ENCODE data around the gene OR7G2. TPM values are rescaled to one million over a fixed set of nuclear protein-coding genes. Genes with fewer than 3 reads are reported as not detected.
A peak's percentile ranks its signal among the peaks of the same experiment; 100 is the strongest.

OR7G2 gene
- total RNA-seq, 1 donor from 2014 or later, result not detected

DNA sequence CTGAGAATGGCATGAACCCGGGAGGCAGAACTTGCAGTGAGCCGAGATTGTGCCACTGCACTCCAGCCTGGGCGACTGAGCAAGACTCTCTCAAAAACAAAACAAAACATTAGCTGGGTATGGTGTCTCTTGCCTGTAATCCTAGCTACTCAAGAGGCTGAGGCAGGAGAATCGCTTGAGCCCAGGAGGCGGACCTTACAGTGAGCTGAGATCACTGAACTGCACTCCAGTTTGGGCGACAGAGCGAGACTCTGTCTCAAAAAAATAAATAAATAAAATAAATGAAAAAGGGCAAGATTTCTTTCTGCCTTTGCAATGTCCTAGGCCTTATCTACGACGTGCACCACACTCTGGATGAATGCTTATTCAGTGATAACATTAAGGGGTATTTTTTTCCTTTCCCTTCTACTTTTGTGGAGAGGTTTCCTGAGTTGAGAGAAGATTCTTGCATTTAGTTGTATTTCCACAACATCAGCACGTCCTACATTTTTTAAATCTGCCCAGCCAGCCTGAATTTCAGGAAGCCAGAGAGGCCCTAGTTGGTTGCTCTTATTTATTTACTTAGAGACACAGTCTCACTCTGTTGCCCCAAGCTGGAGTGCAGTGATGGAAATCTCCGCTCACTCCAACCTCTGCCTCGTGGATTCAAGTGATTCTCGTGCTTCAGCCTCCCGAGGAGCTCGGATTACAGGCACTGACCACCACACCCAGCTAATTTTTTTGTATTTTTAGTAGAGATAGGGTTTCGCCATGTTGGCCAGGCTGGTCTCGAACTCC, 46.5 kb downstream of the OR7G2 start:
- H3K27me3 ChIP-seq (ENCODE audit: insufficient read depth, low read length), result no peaks in the 10 kb centered on the region
- no peaks in the 10 kb centered on the region for H3K36me3 Mint-ChIP-seq (ENCODE audit: low read depth, unreplicated experiment)
- FAIRE-seq (no peak), DNase-seq (ENCODE audit: low read depth) (peak; percentile 21)
- H4K20me1 ChIP-seq (ENCODE audit: insufficient read depth, low read length), result no peaks in the 10 kb centered on the region
- no peak for TF ChIP-seq EZH2 (IDR thresholded peaks at IDR 0.05; ENCODE audit: insufficient read depth, low read length)
- TF ChIP-seq, protein P1, sequence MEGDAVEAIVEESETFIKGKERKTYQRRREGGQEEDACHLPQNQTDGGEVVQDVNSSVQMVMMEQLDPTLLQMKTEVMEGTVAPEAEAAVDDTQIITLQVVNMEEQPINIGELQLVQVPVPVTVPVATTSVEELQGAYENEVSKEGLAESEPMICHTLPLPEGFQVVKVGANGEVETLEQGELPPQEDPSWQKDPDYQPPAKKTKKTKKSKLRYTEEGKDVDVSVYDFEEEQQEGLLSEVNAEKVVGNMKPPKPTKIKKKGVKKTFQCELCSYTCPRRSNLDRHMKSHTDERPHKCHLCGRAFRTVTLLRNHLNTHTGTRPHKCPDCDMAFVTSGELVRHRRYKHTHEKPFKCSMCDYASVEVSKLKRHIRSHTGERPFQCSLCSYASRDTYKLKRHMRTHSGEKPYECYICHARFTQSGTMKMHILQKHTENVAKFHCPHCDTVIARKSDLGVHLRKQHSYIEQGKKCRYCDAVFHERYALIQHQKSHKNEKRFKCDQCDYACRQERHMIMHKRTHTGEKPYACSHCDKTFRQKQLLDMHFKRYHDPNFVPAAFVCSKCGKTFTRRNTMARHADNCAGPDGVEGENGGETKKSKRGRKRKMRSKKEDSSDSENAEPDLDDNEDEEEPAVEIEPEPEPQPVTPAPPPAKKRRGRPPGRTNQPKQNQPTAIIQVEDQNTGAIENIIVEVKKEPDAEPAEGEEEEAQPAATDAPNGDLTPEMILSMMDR (IDR thresholded peaks at IDR 0.05; ENCODE audit: insufficient read depth, low read depth, low read length), result no peak
- H3K9ac ChIP-seq (ENCODE audit: low read length), result no peak overlapping the region
- H3K4me1 Mint-ChIP-seq (ENCODE audit: low read depth, unreplicated experiment), result no peaks in the 10 kb centered on the region
- H3K4me2 ChIP-seq (ENCODE audit: low read length), result no peak overlapping the region
- peaks cover 10% of the 10 kb centered on the region for H3K9me3 Mint-ChIP-seq (ENCODE audit: unreplicated experiment)
- H3K9me3 ChIP-seq (ENCODE audit: insufficient read depth, low read depth, low read length), result no peaks in the 10 kb centered on the region
- H3K4me1 ChIP-seq (ENCODE audit: insufficient read depth, low read length), result no peaks in the 10 kb centered on the region
- no peaks in the 10 kb centered on the region for H3K27me3 Mint-ChIP-seq (ENCODE audit: low read depth, unreplicated experiment)
- no peak overlapping the region for H2AFZ ChIP-seq (ENCODE audit: low read depth, low read length)
- no peaks in the 10 kb centered on the region for H3K79me2 ChIP-seq (ENCODE audit: insufficient read depth, low read length)
- no peak overlapping the region for H3K27ac ChIP-seq (ENCODE audit: low read depth, low read length)
- H3K36me3 ChIP-seq (ENCODE audit: insufficient read depth, low read length), result no peaks in the 10 kb centered on the region
- H3K4me3 Mint-ChIP-seq (ENCODE audit: unreplicated experiment), result no peak overlapping the region
- H3K4me3 ChIP-seq (ENCODE audit: insufficient read depth, low read depth, low read length), result no peak overlapping the region
- H3K27ac Mint-ChIP-seq (ENCODE audit: unreplicated experiment), result no peak overlapping the region

DNA sequence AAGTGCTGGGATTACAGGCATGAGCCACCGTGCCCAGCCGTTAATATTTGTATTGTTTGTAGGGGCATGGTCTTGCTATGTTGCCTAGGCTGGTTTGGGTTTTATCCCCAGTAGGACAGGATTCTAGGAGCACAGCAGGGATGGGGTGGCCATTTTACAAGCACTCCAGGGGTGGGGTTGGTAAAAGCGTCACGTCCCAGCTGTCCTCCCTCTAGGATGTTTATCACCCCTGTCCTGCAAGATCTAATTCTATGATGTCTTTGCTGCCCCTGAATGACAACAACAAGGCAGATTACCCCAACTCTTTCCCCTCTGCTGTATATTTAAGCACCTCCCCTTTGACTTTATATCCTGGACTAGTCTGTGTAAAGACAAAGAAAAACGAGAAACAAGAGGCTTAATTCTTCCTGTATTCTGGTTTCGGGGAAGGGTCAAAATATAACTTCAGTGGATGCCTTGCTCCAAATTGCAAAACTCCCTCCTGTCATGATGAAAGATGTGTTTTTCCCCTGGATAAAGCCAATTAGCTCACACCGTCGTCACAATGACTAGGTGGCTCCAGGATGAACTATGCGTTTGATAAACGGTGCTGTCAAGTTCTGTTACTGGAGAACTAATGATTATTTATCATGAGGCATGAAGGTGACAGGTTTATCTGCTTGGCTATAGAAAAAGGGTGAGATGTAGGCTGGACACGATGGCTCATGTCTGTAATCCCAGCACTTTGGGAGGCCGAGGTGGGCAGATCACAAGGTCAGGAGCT, 48.2 kb downstream of the OR7G2 start:
- TF ChIP-seq, protein P1 (IDR thresholded peaks at IDR 0.05; ENCODE audit: insufficient read depth, low read depth, low read length), result no peak
- no peak for TF ChIP-seq EZH2 (IDR thresholded peaks at IDR 0.05; ENCODE audit: insufficient read depth, low read length)

More for the DNA sequence above, 48.2 kb downstream of the OR7G2 start:
- H3K4me3 ChIP-seq (ENCODE audit: insufficient read depth, low read depth, low read length), result no peak overlapping the region
- H3K27me3 ChIP-seq (ENCODE audit: insufficient read depth, low read length), result no peaks in the 10 kb centered on the region
- H3K4me3 Mint-ChIP-seq (ENCODE audit: unreplicated experiment), result no peak overlapping the region
- H3K4me2 ChIP-seq (ENCODE audit: low read length), result no peak overlapping the region
- H3K27ac ChIP-seq (ENCODE audit: low read depth, low read length), result no peak overlapping the region
- H3K9me3 Mint-ChIP-seq (ENCODE audit: unreplicated experiment), result peaks cover 12% of the 10 kb centered on the region
- no peaks in the 10 kb centered on the region for H4K20me1 ChIP-seq (ENCODE audit: insufficient read depth, low read length)
- no peak overlapping the region for H3K9ac ChIP-seq (ENCODE audit: low read length)
- peak; percentile 88 for DNase-seq (ENCODE audit: low read depth)
- no peak overlapping the region for H2AFZ ChIP-seq (ENCODE audit: low read depth, low read length)
- no peaks in the 10 kb centered on the region for H3K27me3 Mint-ChIP-seq (ENCODE audit: low read depth, unreplicated experiment)
- no peak for FAIRE-seq
- no peaks in the 10 kb centered on the region for H3K4me1 Mint-ChIP-seq (ENCODE audit: low read depth, unreplicated experiment)
- H3K36me3 Mint-ChIP-seq (ENCODE audit: low read depth, unreplicated experiment), result no peaks in the 10 kb centered on the region
- H3K36me3 ChIP-seq (ENCODE audit: insufficient read depth, low read length), result no peaks in the 10 kb centered on the region
- no peaks in the 10 kb centered on the region for H3K79me2 ChIP-seq (ENCODE audit: insufficient read depth, low read length)
- H3K27ac Mint-ChIP-seq (ENCODE audit: unreplicated experiment), result no peak overlapping the region
- H3K9me3 ChIP-seq (ENCODE audit: insufficient read depth, low read depth, low read length), result no peaks in the 10 kb centered on the region
- H3K4me1 ChIP-seq (ENCODE audit: insufficient read depth, low read length), result no peaks in the 10 kb centered on the region

Data from astrocyte (in vitro differentiated cells and primary cell).